Psoas muscle (tissue), 8 donors: Measurements from ENCODE around the gene ZBTB46. TPM values are rescaled to one million over a fixed set of nuclear protein-coding genes. Genes with fewer than 3 reads are reported as not detected.
"Not testable (repeated sequence)": the region's sequence is repeated elsewhere in the genome, so short reads cannot be mapped to it uniquely, and the experiment has no call there.

Source experiments
- ATAC-seq, 4 donors: fragments of 200-7000 bp; cut with Tn5 transposase; one replicate each; pipeline ENCODE4 v1.9.1; 2020; ENCODE audit warnings: moderate library complexity in 3 of 4, mild to moderate bottlenecking in 2 of 4
- DNase-seq, 2 donors: peaks; one replicate each; pipeline ENCODE4 v3.0.0-alpha.2; 2020
- H3K27ac ChIP-seq: fragments of 200-600 bp; one replicate; pipeline ENCODE4 v1.8.0; 2022
- H3K27me3 ChIP-seq, 3 donors: fragments of 200-600 bp in 1 of 3; one replicate each; pipeline versions ENCODE4 v1.6.1 to v1.8.0; 2013 to 2022; ENCODE audit warnings: low read length in 2 of 3, mild to moderate bottlenecking in 2 of 3, moderate library complexity in 1 of 3; ENCODE audit not compliant: insufficient read depth in 3 of 3
- H3K36me3 ChIP-seq, 2 donors: fragments of 200-600 bp in 1 of 2; one replicate each; pipeline versions ENCODE4 v1.6.1 to v1.8.0; 2013 to 2022; ENCODE audit warnings: low read depth in 1 of 2, mild to moderate bottlenecking in 1 of 2, moderate library complexity in 1 of 2; ENCODE audit not compliant: insufficient read depth in 1 of 2
- H3K4me1 ChIP-seq: fragments of 200-600 bp; one replicate; pipeline ENCODE4 v1.8.0; 2022
- H3K4me3 ChIP-seq: fragments of 200-600 bp; one replicate; pipeline ENCODE4 v1.8.0; 2022; ENCODE audit warnings: mild to moderate bottlenecking
- H3K9me3 ChIP-seq: fragments of 200-600 bp; one replicate; pipeline ENCODE4 v1.8.0; 2022
- CTCF ChIP-seq: fragments of 200-600 bp; IDR thresholded peaks from one replicate; pipeline ENCODE4 v1.8.0; 2022; ENCODE audit warnings: antibody characterized with exemption
- WGBS, 3 donors: extraction: QIAGEN DNeasy Blood & Tissue Kit; methylation state at CpG; one replicate each; pipeline versions ENCODE4 v1.1.6 to v1.1.7; 2013; 5-methylcytosine and 5-hydroxymethylcytosine counted together
- intact Hi-C, 2 donors: fragments of 100-400 bp; cut with DNase I; formaldehyde crosslinking; loops; one replicate each; pipeline versions ENCODE4 v1.11.0 to v1.14.2; 2022
- polyA plus RNA-seq, 3 donors: library from polyadenylated mRNA; stranded (reverse); fragments of 200-250 nt; gene quantifications; one replicate each; pipeline ENCODE4 v1.2.3, GENCODE V29; 2013
- total RNA-seq, 4 donors: library from RNA; stranded (reverse); fragmentation: NEBNext Ultra II Directional in 2 of 4; extraction: Animal tissue kit (Norgen Biotek cat#: 25700) in 2 of 4; gene quantifications; one replicate each; pipeline versions ENCODE4 v1.2.1 to v1.2.4, GENCODE V29; 2021 to 2023
- donor health status: healthy with polysubstance abuse.
- donor health status: DM: no; HTN: no; CAD: no; lungs with moderate emphysema.
- donor health status: Bipolar disorder and iron deficiency.
- donor health status: healthy.
- donor health status: DM: yes; HTN: yes; CAD: no.
- donor health status: DM: no; HTN: no; CAD: no.
- donor health status: DM: no; HTN: no; CAD: no.
- donor health status: DM: yes; HTN: yes; CAD: no.

The ZBTB46 gene
- total and polyA plus RNA-seq, 7 donors, result 1.3 to 6.4 (median 4.5) TPM

- H3K4me1 ChIP-seq, result no peaks in the 10 kb centered on the region
- H3K9me3 ChIP-seq, result no peaks in the 10 kb centered on the region
- no peak for ATAC-seq
- no peak for TF ChIP-seq CTCF
- H3K27me3 ChIP-seq, result no peaks in the 10 kb centered on the region
- no peak overlapping the region for H3K27ac ChIP-seq
- 86 to 91% (median 88%) methylated on average over 38 of the region's 38 CpGs for WGBS, 3 donors
- H3K4me3 ChIP-seq, result no peak overlapping the region
- intact Hi-C loops, result no loop called here
- DNase-seq, result no peak
- H3K36me3 ChIP-seq, result peaks cover 0 to 29% of the 10 kb centered on the region in 2 donors
Measured at GRCh38 chr20:63732118-63733095, 98.7 kb downstream of the ZBTB46 start.

- no peaks in the 10 kb centered on the region for H3K4me1 ChIP-seq
- no peak for TF ChIP-seq CTCF
- no peak overlapping the region for H3K4me3 ChIP-seq
- no peaks in the 10 kb centered on the region for H3K9me3 ChIP-seq
- no peak overlapping the region for H3K27ac ChIP-seq
- intact Hi-C loops, result no loop called here
- DNase-seq (no peak), ATAC-seq (no peak)
- H3K27me3 ChIP-seq, result no peaks in the 10 kb centered on the region
- H3K36me3 ChIP-seq, result peaks cover 0 to 29% of the 10 kb centered on the region in 2 donors
- WGBS, 3 donors, result 70 to 92% (median 79%) methylated on average over 4 to 5 of the region's 5 CpGs
Measured at GRCh38 chr20:63731410-63731809, 99.7 kb downstream of the ZBTB46 start.

- H3K27ac ChIP-seq, intact Hi-C loops, H3K27me3 ChIP-seq, H3K4me3 ChIP-seq, ATAC-seq, H3K9me3 ChIP-seq, H3K4me1 ChIP-seq, DNase-seq: not testable (repeated sequence)
- peaks cover 0 to 19% of the 10 kb centered on the region in 2 donors for H3K36me3 ChIP-seq
- WGBS, 3 donors, result 92 to 94% (median 94%) methylated on average over 18 of the region's 18 CpGs
Measured at GRCh38 chr20:63730189-63730733, 100.8 kb downstream of the ZBTB46 start.

GRCh38 chr20:63722967-63723622 is 108.0 kb downstream of the ZBTB46 start:
- H3K27ac ChIP-seq, H3K27me3 ChIP-seq, intact Hi-C loops, H3K4me1 ChIP-seq, ATAC-seq, H3K4me3 ChIP-seq, DNase-seq, H3K9me3 ChIP-seq: not testable (repeated sequence)
- peaks cover 0 to 29% of the 10 kb centered on the region in 2 donors for H3K36me3 ChIP-seq
- 53 to 62% (median 60%) methylated on average over 2 of the region's 2 CpGs for WGBS, 3 donors

GRCh38 chr20:63718996-63719395 is 112.1 kb downstream of the ZBTB46 start:
- no peak for TF ChIP-seq CTCF
- Histone ChIP-seq H3K4me1 (no peaks in the 10 kb centered on the region), H3K9me3 (peaks cover 6% of the 10 kb centered on the region), H3K27ac (no peak overlapping the region), H3K36me3 (peaks cover 0 to 54% of the 10 kb centered on the region in 2 donors), H3K4me3 (no peak overlapping the region), H3K27me3 (no peaks in the 10 kb centered on the region)
- ATAC-seq, result no peak
- no peak for DNase-seq
- WGBS, 3 donors, result 99 to 100% (median 100%) methylated on average over 1 to 2 of the region's 2 CpGs
- intact Hi-C loops, result no loop called here
